Activated CD4-positive, alpha-beta memory T cell treated with anti-CD3 and anti-CD28 coated beads, Interleukin-2, amount 10 ng/mL, durations not matched to agents 7 days and 5 days (primary cell): ENCODE measurements around the gene DPM1. TPM values are rescaled to one million over a fixed set of nuclear protein-coding genes. Genes with fewer than 3 reads are reported as not detected.
"Not testable (repeated sequence)": the region's sequence is repeated elsewhere in the genome, so short reads cannot be mapped to it uniquely, and the experiment has no call there.

Experiments
- CTCF ChIA-PET: fragments of 350-600 bp; sonication (Branson Sonifier 250); formaldehyde crosslinking; loops from one replicate; lab custom pipeline; 2021; ENCODE audit warnings: antibody characterized with exemption, inconsistent platforms; lab: Charles Lee
- POLR2A ChIA-PET: fragments of 350-600 bp; sonication (Branson Sonifier 250); formaldehyde crosslinking; loops from one replicate; lab custom pipeline; 2021; ENCODE audit warnings: antibody characterized with exemption; lab: Charles Lee
- DNase-seq: peaks from one replicate; pipeline ENCODE4 v3.0.0-alpha.2; 2020
- H3K27ac Mint-ChIP-seq: one replicate; pipeline ENCODE4 v1.8.0; 2021; ENCODE audit warnings: mild to moderate bottlenecking, mixed read lengths
- H3K27me3 Mint-ChIP-seq: one replicate; pipeline ENCODE4 v1.8.0; 2021; ENCODE audit warnings: mixed read lengths
- H3K36me3 Mint-ChIP-seq: one replicate; pipeline ENCODE4 v1.8.0; 2021; ENCODE audit warnings: low read depth, mixed read lengths
- H3K4me1 Mint-ChIP-seq: one replicate; pipeline ENCODE4 v1.8.0; 2021; ENCODE audit warnings: mixed read lengths
- H3K4me3 Mint-ChIP-seq: one replicate; pipeline ENCODE4 v1.8.0; 2021; ENCODE audit warnings: mild to moderate bottlenecking, mixed read lengths
- H3K9me3 Mint-ChIP-seq: one replicate; pipeline ENCODE4 v1.8.0; 2021; ENCODE audit warnings: mixed read lengths
- total RNA-seq, 2 experiments: library from RNA; stranded (reverse); gene quantifications; one replicate each; pipeline ENCODE4 v1.2.3, GENCODE V29; 2021

DPM1 gene
- total RNA-seq, 2 experiments from 2014 or later, result 46.8 to 49.8 TPM

DNA sequence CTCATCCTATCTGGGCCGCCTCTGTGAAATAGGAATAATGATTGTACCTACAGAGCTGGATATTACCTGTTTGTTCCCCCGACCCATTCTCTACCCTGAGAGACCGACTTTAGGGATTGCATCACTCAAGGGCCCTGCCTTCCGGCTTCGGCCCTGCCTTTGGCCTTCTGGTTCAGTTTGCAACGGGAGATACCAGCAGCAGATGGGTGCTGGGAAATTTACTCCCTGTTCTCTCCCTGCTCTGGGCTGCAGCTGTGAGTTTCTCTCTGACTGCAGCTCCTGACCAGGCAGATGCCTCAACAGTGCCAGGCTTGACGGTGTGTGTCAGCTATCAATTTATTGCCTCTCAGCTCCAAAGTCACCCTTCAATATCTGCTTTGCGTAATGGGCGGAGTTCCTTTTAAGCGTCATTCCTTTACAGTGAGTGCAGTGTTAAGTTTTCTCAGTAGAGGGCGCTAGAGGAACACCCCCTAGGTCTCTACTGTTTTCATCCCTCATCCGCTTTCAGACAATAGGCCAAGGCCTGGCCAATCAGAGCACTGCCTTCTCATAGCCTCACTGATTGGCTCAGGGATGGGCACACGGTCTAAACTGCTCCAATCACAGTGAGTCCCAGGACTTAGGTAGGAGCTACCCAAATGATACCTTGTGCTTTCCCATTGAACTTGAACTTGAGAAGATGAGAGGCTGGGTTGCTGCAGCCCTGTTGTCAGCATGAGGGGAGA, 34.6 kb upstream of the DPM1 start:
- Mint-ChIP-seq H3K36me3 (no peaks in the 10 kb centered on the region), H3K9me3 (no peaks in the 10 kb centered on the region), H3K4me1 (no peaks in the 10 kb centered on the region), H3K27ac (no peak overlapping the region), H3K27me3 (peaks cover 4% of the 10 kb centered on the region), H3K4me3 (no peak overlapping the region)
- peak; percentile 51 for DNase-seq
- CTCF ChIA-PET, result interaction anchor here (0.7 to 5.7 kb wide), 12 partner anchors 8 to 549 kb away, joined by 3 to 56 read pairs (median 4); no protein-coding TSS in a partner anchor
- POLR2A ChIA-PET, result interaction anchor here (0.7 to 1.3 kb wide), 2 partner anchors 35 to 312 kb away, joined by 3 to 4 read pairs; partner anchors contain the start of genes DPM1 and MOCS3

- no peak overlapping the region for H3K4me3 Mint-ChIP-seq
These were observed 34.0 kb upstream of the DPM1 start for GRCh38 chr20:50992336-50992732.

DNA sequence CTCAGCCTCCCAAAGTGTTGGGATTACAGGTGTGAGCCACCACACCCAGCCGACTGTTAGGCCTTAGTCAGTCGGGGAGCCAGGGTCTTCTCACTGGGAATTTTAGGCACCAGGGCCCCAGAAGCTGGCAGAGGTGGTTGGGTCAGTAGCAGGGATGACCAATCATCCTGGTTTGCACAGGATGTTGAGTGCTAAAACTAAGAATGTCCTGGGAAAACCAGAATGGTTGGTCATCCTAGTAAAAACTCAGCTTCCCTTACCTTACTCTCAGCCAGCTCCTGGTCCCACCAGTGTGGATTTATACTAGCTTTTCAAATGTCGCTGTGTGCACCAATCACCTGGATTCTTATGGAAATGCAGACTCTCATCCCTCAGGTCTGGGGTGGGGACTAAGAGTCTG, 32.7 kb upstream of the DPM1 start:
- H3K4me1 Mint-ChIP-seq, result peaks cover 2% of the 10 kb centered on the region
- H3K27me3 Mint-ChIP-seq, result peaks cover 12% of the 10 kb centered on the region
- H3K36me3 Mint-ChIP-seq, result no peaks in the 10 kb centered on the region
- no peak overlapping the region for H3K27ac Mint-ChIP-seq
- POLR2A ChIA-PET, result no interaction called here
- DNase-seq, result no peak
- H3K4me3 Mint-ChIP-seq, result no peak overlapping the region
- no peaks in the 10 kb centered on the region for H3K9me3 Mint-ChIP-seq
- CTCF ChIA-PET, result interaction anchor here (1.0 to 5.7 kb wide), 3 partner anchors 9 to 317 kb away, joined by 3 to 56 read pairs (median 19); no protein-coding TSS in a partner anchor

More at GRCh38 chr20:50992336-50992732, 34.0 kb upstream of the DPM1 start:
- POLR2A ChIA-PET, result interaction anchor here (0.7 to 1.3 kb wide), 2 partner anchors 34 to 312 kb away, joined by 3 to 4 read pairs; partner anchors contain the start of genes DPM1 and MOCS3
- Mint-ChIP-seq H3K27me3 (peaks cover 6% of the 10 kb centered on the region), H3K9me3 (no peaks in the 10 kb centered on the region), H3K27ac (no peak overlapping the region), H3K4me1 (peaks cover 2% of the 10 kb centered on the region), H3K36me3 (no peaks in the 10 kb centered on the region)
- no peak for DNase-seq
- CTCF ChIA-PET, result interaction anchor here (0.8 to 5.7 kb wide), 8 partner anchors 10 to 333 kb away, joined by 3 to 56 read pairs (median 4); no protein-coding TSS in a partner anchor

GRCh38 chr20:50987493-50988210, 29.3 kb upstream of the DPM1 start:
- DNase-seq, result peak; percentile 54
- peaks cover 28% of the 10 kb centered on the region for H3K27me3 Mint-ChIP-seq
- POLR2A ChIA-PET, result no interaction called here
- CTCF ChIA-PET, result interaction anchor here (0.6 to 3.6 kb wide), 39 partner anchors 9 to 1427 kb away, joined by 3 to 64 read pairs (median 4); partner anchors contain the start of genes ADNP, BCAS4, DPM1 and MOCS3
- H3K27ac Mint-ChIP-seq, result no peak overlapping the region
- H3K4me3 Mint-ChIP-seq, result no peak overlapping the region
- H3K36me3 Mint-ChIP-seq, result no peaks in the 10 kb centered on the region
- no peaks in the 10 kb centered on the region for H3K9me3 Mint-ChIP-seq
- H3K4me1 Mint-ChIP-seq, result peaks cover 2% of the 10 kb centered on the region

GRCh38 chr20:50983321-50983720, 25.0 kb upstream of the DPM1 start:
- peaks cover 10% of the 10 kb centered on the region for H3K4me1 Mint-ChIP-seq
- no peak overlapping the region for H3K4me3 Mint-ChIP-seq
- no peaks in the 10 kb centered on the region for H3K9me3 Mint-ChIP-seq
- no peak overlapping the region for H3K27ac Mint-ChIP-seq
- no peak for DNase-seq
- ChIA-PET CTCF (interaction anchor here (0.7 to 5.6 kb wide), 5 partner anchors 9 to 626 kb away, joined by 3 to 26 read pairs (median 19); partner anchors contain the start of gene BCAS4), POLR2A (no interaction called here)
- H3K36me3 Mint-ChIP-seq, result no peaks in the 10 kb centered on the region
- peaks cover 32% of the 10 kb centered on the region for H3K27me3 Mint-ChIP-seq

- no peaks in the 10 kb centered on the region for H3K9me3 Mint-ChIP-seq
- ChIA-PET POLR2A (interaction anchor here (1.6 kb wide), 1 partner anchor 188 kb away, joined by 4 read pairs; the partner anchor contains the start of gene BCAS4), CTCF (interaction anchor here (0.5 to 5.6 kb wide), 10 partner anchors 10 to 923 kb away, joined by 3 to 26 read pairs (median 4); partner anchors contain the start of gene BCAS4)
- peaks cover 8% of the 10 kb centered on the region for H3K4me1 Mint-ChIP-seq
- no peaks in the 10 kb centered on the region for H3K36me3 Mint-ChIP-seq
- DNase-seq, result no peak
- H3K4me3 Mint-ChIP-seq, result no peak overlapping the region
- peaks cover 30% of the 10 kb centered on the region for H3K27me3 Mint-ChIP-seq
- H3K27ac Mint-ChIP-seq, result no peak overlapping the region
These were observed 24.0 kb upstream of the DPM1 start for GRCh38 chr20:50982363-50982762.

- H3K27me3 Mint-ChIP-seq, result peaks cover 26% of the 10 kb centered on the region
- H3K27ac Mint-ChIP-seq, result no peak overlapping the region
- H3K4me3 Mint-ChIP-seq, result no peak overlapping the region
- ChIA-PET CTCF (interaction anchor here (0.6 to 5.6 kb wide), 18 partner anchors 8 to 1077 kb away, joined by 3 to 26 read pairs (median 4); partner anchors contain the start of genes BCAS4, DPM1 and MOCS3), POLR2A (interaction anchor here (1.6 kb wide), 1 partner anchor 187 kb away, joined by 4 read pairs; the partner anchor contains the start of gene BCAS4)
- peaks cover 8% of the 10 kb centered on the region for H3K4me1 Mint-ChIP-seq
- H3K36me3 Mint-ChIP-seq, result no peaks in the 10 kb centered on the region
- H3K9me3 Mint-ChIP-seq, result no peaks in the 10 kb centered on the region
- DNase-seq, result no peak
These were observed 23.3 kb upstream of the DPM1 start for GRCh38 chr20:50981714-50982048.

- POLR2A ChIA-PET, result interaction anchor here (1.6 kb wide), 1 partner anchor 187 kb away, joined by 4 read pairs; the partner anchor contains the start of gene BCAS4
- Mint-ChIP-seq H3K27me3 (peaks cover 22% of the 10 kb centered on the region), H3K36me3 (no peaks in the 10 kb centered on the region), H3K27ac (no peak overlapping the region), H3K9me3 (no peaks in the 10 kb centered on the region), H3K4me1 (peaks cover 8% of the 10 kb centered on the region), H3K4me3 (no peak overlapping the region)
- CTCF ChIA-PET, result interaction anchor here (0.6 to 5.6 kb wide), 14 partner anchors 8 to 1078 kb away, joined by 3 to 26 read pairs (median 4); partner anchors contain the start of genes BCAS4, DPM1 and MOCS3
- DNase-seq, result peak; percentile 66
These were observed 22.8 kb upstream of the DPM1 start for GRCh38 chr20:50980851-50981713.

GRCh38 chr20:50980071-50980681, 21.8 kb upstream of the DPM1 start:
- H3K4me1 Mint-ChIP-seq, result peaks cover 8% of the 10 kb centered on the region
- ChIA-PET CTCF (interaction anchor here (4.0 to 5.6 kb wide), 3 partner anchors 12 to 328 kb away, joined by 19 to 26 read pairs (median 25); partner anchors contain the start of gene BCAS4), POLR2A (no interaction called here)
- H3K9me3 Mint-ChIP-seq, result no peaks in the 10 kb centered on the region
- peaks cover 26% of the 10 kb centered on the region for H3K27me3 Mint-ChIP-seq
- no peaks in the 10 kb centered on the region for H3K36me3 Mint-ChIP-seq
- no peak for DNase-seq
- no peak overlapping the region for H3K27ac Mint-ChIP-seq
- H3K4me3 Mint-ChIP-seq, result no peak overlapping the region

DNA sequence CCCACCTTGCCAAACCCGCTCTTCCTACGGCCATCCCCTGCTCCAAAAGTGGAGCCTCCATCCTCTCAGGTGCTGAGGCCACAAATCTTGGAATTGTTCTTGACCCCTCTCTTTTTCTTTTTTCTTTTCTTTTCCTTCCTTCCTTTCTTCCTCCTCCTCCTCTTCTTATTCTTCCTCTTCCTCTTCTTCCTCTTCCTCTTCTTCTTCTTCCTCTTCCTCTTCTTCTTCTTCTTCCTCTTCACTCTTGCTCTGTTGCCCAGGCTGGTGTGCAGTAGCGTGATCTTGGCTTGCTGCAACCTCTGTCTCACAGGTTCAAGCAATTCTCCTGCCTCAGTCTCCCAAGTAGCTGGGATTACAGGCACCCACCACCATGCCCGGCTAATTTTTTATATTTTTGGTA, 20.2 kb upstream of the DPM1 start:
- peaks cover 17% of the 10 kb centered on the region for H3K27me3 Mint-ChIP-seq
- CTCF ChIA-PET, result interaction anchor here (1.0 to 1.5 kb wide), 2 partner anchors 9 to 184 kb away, joined by 3 to 7 read pairs; partner anchors contain the start of gene BCAS4
- POLR2A ChIA-PET, H3K9me3 Mint-ChIP-seq, H3K4me3 Mint-ChIP-seq, H3K4me1 Mint-ChIP-seq, H3K27ac Mint-ChIP-seq, DNase-seq, H3K36me3 Mint-ChIP-seq: not testable (repeated sequence)
